ENCODE data around the gene PCGF3. TPM values are rescaled to one million over a fixed set of nuclear protein-coding genes. Genes with fewer than 3 reads are reported as not detected.
"Not testable (repeated sequence)": the region's sequence is repeated elsewhere in the genome, so short reads cannot be mapped to it uniquely, and the experiment has no call there.

PCGF3 gene
- total and polyA plus RNA-seq, 2 donors from 2014 or later: 21.7 to 59.6 TPM

DNA sequence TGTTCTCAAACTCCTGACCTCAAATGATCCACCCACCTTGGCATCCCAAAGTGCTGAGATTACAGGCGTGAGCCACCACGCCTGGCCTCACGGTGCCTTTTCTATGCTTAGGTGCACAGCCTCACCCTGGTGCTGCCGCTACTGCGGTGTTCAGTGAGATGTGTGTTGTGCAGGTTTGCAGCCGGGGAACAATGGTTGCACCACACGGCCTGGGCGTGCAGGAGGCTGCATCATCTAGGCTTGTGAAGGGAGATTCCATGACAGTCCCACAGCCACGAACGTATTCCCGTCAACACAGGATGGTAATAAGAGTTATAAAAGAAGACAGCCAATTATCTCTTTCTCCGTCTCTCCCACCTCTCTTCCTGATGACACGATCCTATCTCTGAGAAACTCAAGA lies 98.3 kb downstream of the PCGF3 start:
- Histone ChIP-seq H3K27ac (ENCODE audit: low read depth in 2 of 2, low read length in 2 of 2) (no peak overlapping the region), H3K36me3 (ENCODE audit: control insufficient read depth in 2 of 3, insufficient read depth in 3 of 3, low read length in 3 of 3) (no peaks in the 10 kb centered on the region), H3K9me3 (ENCODE audit: control insufficient read depth in 2 of 3, insufficient read depth in 1 of 3, low read length in 3 of 3) (peaks cover 0 to 8% (median 0%) of the 10 kb centered on the region in 3 donors), H3K4me1 (ENCODE audit: control insufficient read depth in 2 of 3, insufficient read depth in 2 of 3, low read depth in 1 of 3, low read length in 3 of 3) (no peaks in the 10 kb centered on the region), H3K27me3 (ENCODE audit: control insufficient read depth, insufficient read depth, low read length) (no peaks in the 10 kb centered on the region), H3K9ac (ENCODE audit: low read length in 3 of 3) (no peak overlapping the region), H3K4me3 (ENCODE audit: low read length in 3 of 3) (no peak overlapping the region)
- FAIRE-seq (no peak), DNase-seq (peak in 1 of 5 donors; percentile 51)
- intact Hi-C loops (cut with DNase I): no loop called here
- TF ChIP-seq CTCF (IDR thresholded peaks at IDR 0.05; ENCODE audit: borderline replicate concordance, extremely low read depth, insufficient read depth): no peak

- no peak for TF ChIP-seq CTCF (IDR thresholded peaks at IDR 0.05; ENCODE audit: borderline replicate concordance, extremely low read depth, insufficient read depth)
- Histone ChIP-seq H3K36me3 (ENCODE audit: control insufficient read depth in 2 of 3, insufficient read depth in 3 of 3, low read length in 3 of 3) (no peaks in the 10 kb centered on the region), H3K9me3 (ENCODE audit: control insufficient read depth in 2 of 3, insufficient read depth in 1 of 3, low read length in 3 of 3) (peaks cover 0 to 8% (median 0%) of the 10 kb centered on the region in 3 donors), H3K9ac (ENCODE audit: low read length in 3 of 3) (no peak overlapping the region), H3K4me3 (ENCODE audit: low read length in 3 of 3) (no peak overlapping the region), H3K27ac (ENCODE audit: low read depth in 2 of 2, low read length in 2 of 2) (no peak overlapping the region), H3K27me3 (ENCODE audit: control insufficient read depth, insufficient read depth, low read length) (no peaks in the 10 kb centered on the region), H3K4me1 (ENCODE audit: control insufficient read depth in 2 of 3, insufficient read depth in 2 of 3, low read depth in 1 of 3, low read length in 3 of 3) (no peaks in the 10 kb centered on the region)
- FAIRE-seq (no peak), DNase-seq (peak in 1 of 5 donors; percentile 57)
- intact Hi-C loops (cut with DNase I): no loop called here
These were observed 99.2 kb downstream of the PCGF3 start for GRCh38 chr4:804804-805203.

DNA sequence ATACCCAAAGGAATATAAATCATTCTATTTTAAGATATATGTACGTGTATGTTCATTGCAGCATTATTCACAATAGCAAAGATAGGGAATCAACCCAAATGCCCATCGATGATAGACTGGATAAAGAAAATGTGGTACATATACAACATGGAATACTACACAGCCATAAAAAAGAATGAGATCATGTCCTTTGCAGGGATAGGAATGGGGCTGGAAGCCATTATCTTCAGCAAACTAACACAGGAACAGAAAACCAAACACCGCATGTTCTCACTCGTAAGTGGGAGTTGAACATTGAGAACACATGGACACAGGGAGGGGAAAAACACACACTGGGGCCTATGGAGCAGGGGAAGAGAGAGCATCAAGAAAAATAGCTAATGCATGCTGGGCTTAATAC lies 101.3 kb downstream of the PCGF3 start:
- intact Hi-C loops (cut with DNase I); H3K36me3 ChIP-seq (ENCODE audit: control insufficient read depth in 2 of 3, insufficient read depth in 3 of 3, low read length in 3 of 3); H3K4me3 ChIP-seq (ENCODE audit: low read length in 3 of 3); H3K4me1 ChIP-seq (ENCODE audit: control insufficient read depth in 2 of 3, insufficient read depth in 2 of 3, low read depth in 1 of 3, low read length in 3 of 3); FAIRE-seq; H3K9me3 ChIP-seq (ENCODE audit: control insufficient read depth in 2 of 3, insufficient read depth in 1 of 3, low read length in 3 of 3); H3K9ac ChIP-seq (ENCODE audit: low read length in 3 of 3); H3K27me3 ChIP-seq (ENCODE audit: control insufficient read depth, insufficient read depth, low read length); H3K27ac ChIP-seq (ENCODE audit: low read depth in 2 of 2, low read length in 2 of 2): not testable (repeated sequence)
- peak in 1 of 5 donors; percentile 3 for DNase-seq

DNA sequence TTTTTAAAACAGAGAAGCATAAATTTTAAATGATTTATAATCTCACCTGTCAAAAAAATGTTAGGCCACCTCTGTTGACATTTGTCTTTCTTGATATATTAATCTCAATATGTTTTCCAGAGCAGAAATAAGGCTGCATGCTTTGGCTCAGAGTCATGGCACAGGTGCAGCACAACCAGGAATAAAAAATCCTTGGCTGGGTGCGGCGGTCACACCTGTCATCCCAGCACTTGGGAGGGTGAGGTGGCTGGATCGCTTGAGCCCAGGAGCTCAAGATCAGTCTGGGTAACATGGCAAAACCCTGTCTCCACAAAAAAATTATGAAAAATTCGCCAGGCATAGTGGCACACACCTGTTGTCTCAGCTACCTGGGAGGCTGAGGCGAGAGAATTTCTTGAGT lies 102.2 kb downstream of the PCGF3 start:
- H3K4me3 ChIP-seq (ENCODE audit: low read length in 3 of 3): no peak overlapping the region
- intact Hi-C loops (cut with DNase I): no loop called here
- no peaks in the 10 kb centered on the region for H3K36me3 ChIP-seq (ENCODE audit: control insufficient read depth in 2 of 3, insufficient read depth in 3 of 3, low read length in 3 of 3)
- DNase-seq (peak in 1 of 5 donors; percentile 7), FAIRE-seq (no peak)
- no peaks in the 10 kb centered on the region for H3K27me3 ChIP-seq (ENCODE audit: control insufficient read depth, insufficient read depth, low read length)
- H3K9me3 ChIP-seq (ENCODE audit: control insufficient read depth in 2 of 3, insufficient read depth in 1 of 3, low read length in 3 of 3): no peaks in the 10 kb centered on the region
- no peak overlapping the region for H3K9ac ChIP-seq (ENCODE audit: low read length in 3 of 3)
- no peak overlapping the region for H3K27ac ChIP-seq (ENCODE audit: low read depth in 2 of 2, low read length in 2 of 2)
- no peak for TF ChIP-seq CTCF (IDR thresholded peaks at IDR 0.05; ENCODE audit: borderline replicate concordance, extremely low read depth, insufficient read depth)
- H3K4me1 ChIP-seq (ENCODE audit: control insufficient read depth in 2 of 3, insufficient read depth in 2 of 3, low read depth in 1 of 3, low read length in 3 of 3): no peaks in the 10 kb centered on the region

All from kidney (tissue), 14 donors.